BJ (cell line): ENCODE measurements around the gene NUMBL. TPM values are rescaled to one million over a fixed set of nuclear protein-coding genes. Genes with fewer than 3 reads are reported as not detected.
A peak's percentile ranks its signal among the peaks of the same experiment; 100 is the strongest.

ENCODE experiments used
- CTCF ChIA-PET: fragments of 350-600 bp; formaldehyde crosslinking; extraction: SDS; loops from one replicate; lab custom pipeline; 2021; ENCODE audit warnings: antibody characterized with exemption, inconsistent platforms; lab: Yijun Ruan, JAX
- POLR2A ChIA-PET: fragments of 300-600 bp; sonication (Branson Sonifier 250); formaldehyde crosslinking; extraction: SDS; loops from one replicate; lab custom pipeline; 2021; ENCODE audit warnings: antibody characterized with exemption; lab: Charles Lee
- DNase-seq: peaks from one replicate; pipeline ENCODE4 v3.0.0-alpha.2; 2011; ENCODE audit warnings: low read depth
- H3K27me3 ChIP-seq: 2 replicates; pipeline ENCODE4 v1.6.0; 2011; ENCODE audit warnings: low read length; ENCODE audit not compliant: control insufficient read depth, insufficient read depth
- H3K36me3 ChIP-seq: 2 replicates; pipeline ENCODE4 v1.5.1; 2011; ENCODE audit warnings: low read length; ENCODE audit not compliant: control insufficient read depth, insufficient read depth
- H3K4me3 ChIP-seq: 2 replicates; pipeline ENCODE4 v1.5.1; 2011; ENCODE audit warnings: low read depth, mild to moderate bottlenecking, control low read depth, low read length
- polyA plus RNA-seq: library from polyadenylated mRNA; depleted of rRNA; stranded (reverse); fragments of >200 nt; gene quantifications from 2 replicates; pipeline ENCODE4 v1.2.3, GENCODE V29; 2011
- TF ChIP-seq, protein P1 (sequence below): IDR thresholded peaks from 2 replicates; pipeline ENCODE4 v1.5.1; 2011; ENCODE audit warnings: low read depth, mild to moderate bottlenecking, control low read depth, inconsistent platforms, low read length, moderate library complexity; ENCODE audit not compliant: insufficient read depth

NUMBL gene
- polyA plus RNA-seq, 1 experiment: 28.6 TPM

DNA sequence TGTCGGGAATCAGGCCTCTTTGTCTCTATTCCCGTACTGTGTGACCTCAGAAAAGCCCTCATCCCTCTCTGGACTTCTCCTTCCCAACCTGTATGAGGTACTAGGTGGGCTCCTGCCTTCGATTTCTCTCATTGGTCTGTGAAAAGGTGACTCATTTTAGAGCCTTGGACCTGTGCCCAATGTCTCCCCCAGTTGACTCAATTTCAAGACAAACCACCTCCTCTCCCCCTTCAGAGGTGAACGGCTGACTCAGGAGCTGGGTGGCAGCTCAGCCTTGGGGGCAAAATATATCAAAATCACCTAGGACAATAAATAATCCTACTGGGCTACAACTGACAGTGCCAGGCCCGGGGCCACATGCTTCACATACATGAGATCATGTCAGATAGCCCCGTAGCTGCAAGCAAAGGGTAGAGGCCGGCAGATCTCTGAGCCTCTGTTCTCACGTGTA lies 25.6 kb upstream of the NUMBL start:
- Histone ChIP-seq H3K4me3 (peak overlapping the region; percentile 70), H3K36me3 (no peaks in the 10 kb centered on the region; the same call in none of the 2 replicates), H3K27me3 (no peaks in the 10 kb centered on the region)
- DNase-seq: no peak
- TF ChIP-seq, protein P1, sequence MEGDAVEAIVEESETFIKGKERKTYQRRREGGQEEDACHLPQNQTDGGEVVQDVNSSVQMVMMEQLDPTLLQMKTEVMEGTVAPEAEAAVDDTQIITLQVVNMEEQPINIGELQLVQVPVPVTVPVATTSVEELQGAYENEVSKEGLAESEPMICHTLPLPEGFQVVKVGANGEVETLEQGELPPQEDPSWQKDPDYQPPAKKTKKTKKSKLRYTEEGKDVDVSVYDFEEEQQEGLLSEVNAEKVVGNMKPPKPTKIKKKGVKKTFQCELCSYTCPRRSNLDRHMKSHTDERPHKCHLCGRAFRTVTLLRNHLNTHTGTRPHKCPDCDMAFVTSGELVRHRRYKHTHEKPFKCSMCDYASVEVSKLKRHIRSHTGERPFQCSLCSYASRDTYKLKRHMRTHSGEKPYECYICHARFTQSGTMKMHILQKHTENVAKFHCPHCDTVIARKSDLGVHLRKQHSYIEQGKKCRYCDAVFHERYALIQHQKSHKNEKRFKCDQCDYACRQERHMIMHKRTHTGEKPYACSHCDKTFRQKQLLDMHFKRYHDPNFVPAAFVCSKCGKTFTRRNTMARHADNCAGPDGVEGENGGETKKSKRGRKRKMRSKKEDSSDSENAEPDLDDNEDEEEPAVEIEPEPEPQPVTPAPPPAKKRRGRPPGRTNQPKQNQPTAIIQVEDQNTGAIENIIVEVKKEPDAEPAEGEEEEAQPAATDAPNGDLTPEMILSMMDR: no peak
- ChIA-PET CTCF (interaction anchor here (0.7 to 1.9 kb wide), 2 partner anchors 52 to 63 kb away, joined by 3 to 5 read pairs; no protein-coding TSS in a partner anchor), POLR2A (interaction anchor here (0.6 kb wide), 1 partner anchor 27 kb away, joined by 4 read pairs; no protein-coding TSS in a partner anchor)

DNA sequence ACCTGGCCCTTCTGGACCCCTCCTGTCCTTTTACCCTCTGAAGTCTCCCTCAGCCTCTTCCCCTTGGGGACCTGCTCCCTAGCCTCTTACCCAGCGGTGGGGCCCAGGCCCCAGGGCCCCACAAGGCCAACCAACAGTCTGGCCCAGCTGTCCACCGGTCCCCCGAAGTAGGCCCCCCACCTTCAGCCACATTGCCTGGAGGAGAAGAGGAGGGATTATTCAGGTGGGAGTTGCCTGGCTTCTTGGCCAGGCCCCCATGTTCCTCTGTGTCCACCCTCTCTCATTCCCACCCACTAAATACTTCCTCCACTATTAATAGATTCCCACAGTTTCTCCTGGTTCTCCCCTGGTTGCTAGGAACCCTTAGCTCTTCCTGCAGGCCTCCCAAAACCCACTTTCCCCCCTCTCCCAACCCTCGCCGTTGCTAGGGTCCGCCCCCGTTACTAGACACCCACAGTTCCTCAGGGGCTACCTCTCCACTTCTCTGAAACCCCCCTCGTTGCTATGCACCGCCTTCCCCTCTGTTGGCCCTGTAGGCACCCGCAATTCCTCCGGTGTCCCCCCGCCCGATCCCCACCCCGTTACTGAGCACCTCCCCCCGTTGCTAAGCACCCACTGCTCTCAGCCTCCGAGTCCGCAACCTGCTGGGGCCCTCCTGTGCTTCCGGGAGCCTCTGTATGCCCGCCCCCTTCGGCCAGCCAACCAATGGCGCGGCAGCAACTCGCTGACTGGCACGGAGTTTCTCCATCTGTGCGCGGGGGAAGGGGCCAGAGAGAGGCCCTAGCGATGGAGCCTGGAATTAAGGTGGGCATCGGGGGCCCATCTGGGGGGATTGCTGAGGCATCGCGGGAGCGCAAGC lies 24.2 kb upstream of the NUMBL start:
- no peak for DNase-seq
- ChIA-PET CTCF (interaction anchor here (0.9 kb wide), 1 partner anchor 12 kb away, joined by 4 read pairs; no protein-coding TSS in a partner anchor), POLR2A (no interaction called here)
- TF ChIP-seq, protein P1: no peak
- H3K27me3 ChIP-seq: no peaks in the 10 kb centered on the region
- peak overlapping the region; percentile 60 for H3K4me3 ChIP-seq
- peaks cover 5% of the 10 kb centered on the region for H3K36me3 ChIP-seq

DNA sequence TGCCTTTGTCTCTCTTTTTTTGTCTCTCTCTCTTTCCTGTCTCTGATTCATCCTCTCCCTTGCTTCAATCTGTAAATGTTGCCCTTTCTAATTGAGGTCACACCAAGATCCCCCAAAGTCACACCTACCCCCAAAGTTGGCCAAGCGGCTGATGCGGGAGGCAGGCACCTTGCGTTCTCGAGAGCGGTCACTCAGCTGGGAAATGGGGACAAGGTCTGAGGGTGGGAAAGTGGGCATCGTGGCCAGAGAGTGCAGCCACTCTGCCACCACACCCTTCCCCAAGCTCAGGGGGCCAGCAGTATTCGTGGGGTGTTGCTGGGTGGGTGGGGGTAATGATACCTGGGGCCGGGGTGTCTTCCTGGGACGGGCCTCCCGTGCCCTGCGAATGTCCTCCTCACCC lies 23.5 kb upstream of the NUMBL start:
- Histone ChIP-seq H3K27me3 (no peaks in the 10 kb centered on the region), H3K4me3 (peak overlapping the region; percentile 60), H3K36me3 (peaks cover 5% of the 10 kb centered on the region)
- CTCF ChIA-PET: interaction anchor here (0.9 kb wide), 1 partner anchor 11 kb away, joined by 4 read pairs; no protein-coding TSS in a partner anchor
- DNase-seq: no peak
- POLR2A ChIA-PET: no interaction called here
- TF ChIP-seq, protein P1: no peak

DNA sequence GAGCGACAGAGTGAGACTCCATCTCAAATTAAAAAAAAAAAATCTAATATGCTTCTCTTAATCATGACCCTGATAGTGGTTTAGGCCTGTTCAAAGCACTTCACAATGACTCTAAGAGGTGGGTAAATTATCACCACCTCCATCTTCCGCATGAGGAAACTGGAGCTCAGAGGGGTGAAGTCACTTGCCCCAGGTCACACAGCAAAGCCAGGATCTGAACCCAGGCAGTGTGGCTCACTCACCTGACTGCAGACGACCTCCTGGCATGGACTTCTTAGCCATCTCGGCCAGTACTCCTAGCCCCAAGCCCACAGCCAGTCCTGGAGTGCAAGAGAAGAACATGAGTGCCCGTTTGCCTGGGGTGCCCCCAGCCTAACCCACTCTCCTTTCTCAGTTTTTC lies 19.4 kb upstream of the NUMBL start:
- H3K27me3 ChIP-seq: no peaks in the 10 kb centered on the region
- TF ChIP-seq, protein P1: no peak
- CTCF ChIA-PET: interaction anchor here (0.7 kb wide), 1 partner anchor 8 kb away, joined by 4 read pairs; no protein-coding TSS in a partner anchor
- POLR2A ChIA-PET: no interaction called here
- H3K36me3 ChIP-seq: peaks cover 12% of the 10 kb centered on the region
- no peak overlapping the region for H3K4me3 ChIP-seq
- DNase-seq: no peak

DNA sequence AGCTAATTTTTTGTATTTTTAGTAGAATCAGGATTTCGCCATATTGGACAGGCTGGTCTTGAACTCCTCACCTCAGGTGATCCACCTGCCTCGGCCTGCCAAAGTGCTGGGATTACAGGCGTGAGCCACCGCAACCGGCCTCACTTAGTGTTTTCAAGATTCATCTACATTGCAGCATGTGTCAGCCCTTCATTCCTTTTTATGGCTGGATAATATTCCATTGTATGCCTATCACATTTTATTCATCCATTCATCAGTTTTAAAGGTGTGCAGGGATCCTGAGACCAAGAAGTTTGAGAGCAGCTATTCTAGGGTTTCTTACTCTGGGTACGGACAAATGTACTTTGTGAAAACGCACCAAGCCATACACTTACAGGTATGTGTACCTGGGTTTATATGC lies 17.2 kb upstream of the NUMBL start:
- TF ChIP-seq, protein P1: no peak
- POLR2A ChIA-PET: no interaction called here
- DNase-seq: no peak
- CTCF ChIA-PET: interaction anchor here (1.0 kb wide), 1 partner anchor 16 kb away, joined by 3 read pairs; no protein-coding TSS in a partner anchor
- H3K27me3 ChIP-seq: no peaks in the 10 kb centered on the region
- no peak overlapping the region for H3K4me3 ChIP-seq
- H3K36me3 ChIP-seq: peaks cover 24% of the 10 kb centered on the region
